IMR-90 (cell line): ENCODE results near the gene FCHSD2.

Source experiments
- BHLHE40 ChIP-seq: fragments of 150-350 bp; IDR thresholded peaks from 2 replicates; pipeline ENCODE4 v1.6.1; 2016; ENCODE audit warnings: mild to moderate bottlenecking, low read depth, low read length
- CTCF ChIP-seq: conservative IDR thresholded peaks from 2 replicates; pipeline ENCODE4 v1.5.1; 2012; ENCODE audit warnings: mild to moderate bottlenecking, low read depth, low read length, improper control_type of control experiment
- MAFK ChIP-seq: IDR thresholded peaks from 2 replicates; pipeline ENCODE4 v1.6.1; 2012; ENCODE audit warnings: low read depth, low read length, improper control_type of control experiment
- POLR2A ChIP-seq: IDR thresholded peaks from 2 replicates; pipeline ENCODE4 v1.6.1; 2012; ENCODE audit warnings: mild to moderate bottlenecking, low read depth, low read length
- RAD21 ChIP-seq: IDR thresholded peaks from 2 replicates; pipeline ENCODE4 v1.6.1; 2012; ENCODE audit warnings: low read length, improper control_type of control experiment
- RFX5 ChIP-seq: IDR thresholded peaks from 2 replicates; pipeline ENCODE4 v1.8.0; 2012; ENCODE audit warnings: low read depth, mild to moderate bottlenecking, low read length, moderate library complexity
- SMC3 ChIP-seq: fragments of 150-350 bp; IDR thresholded peaks from 2 replicates; pipeline ENCODE4 v1.6.1; 2016; ENCODE audit warnings: low read depth, mild to moderate bottlenecking, antibody characterized with exemption, low read length, moderate library complexity

DNA sequence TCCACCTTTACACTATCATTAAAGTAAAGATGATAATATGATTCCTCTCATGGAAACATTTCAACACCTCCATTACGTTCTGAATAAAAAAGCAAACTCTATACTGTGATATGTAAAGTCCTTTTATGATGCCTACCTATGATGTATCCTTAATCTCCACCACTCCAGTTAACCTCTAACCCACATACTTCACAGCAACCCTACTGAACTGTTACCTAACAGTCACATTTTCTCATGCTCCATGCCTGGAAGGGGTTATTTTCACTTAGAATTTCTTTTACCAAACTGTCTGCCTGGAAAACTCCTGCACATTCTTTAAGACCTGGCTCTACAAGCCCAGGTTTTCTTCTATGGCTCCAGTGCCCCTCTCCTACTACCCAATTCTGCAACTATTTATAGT is 129.1 kb downstream of the FCHSD2 start:
- TF ChIP-seq CTCF (no peak), MAFK (no peak), RAD21 (no peak), POLR2A (no peak), SMC3 (no peak), RFX5 (no peak), BHLHE40 (no peak)
